ENCODE results near the gene RNF150.

The RNF150 gene

GRCh38 chr4:141021397-141022110 is 111.7 kb downstream of the RNF150 start:
- no peak for DNase-seq

- DNase-seq: no peak
Observed at GRCh38 chr4:141020801-141021261, 112.4 kb downstream of the RNF150 start.

GRCh38 chr4:141019768-141020167 is 113.5 kb downstream of the RNF150 start:
- DNase-seq: no peak

- no peak for DNase-seq
Observed at GRCh38 chr4:141016117-141016798, 117.0 kb downstream of the RNF150 start.

- no peak for DNase-seq
Observed at GRCh38 chr4:141013899-141014298, 119.4 kb downstream of the RNF150 start.

GRCh38 chr4:141011901-141012315 is 121.4 kb downstream of the RNF150 start:
- no peak for DNase-seq

GRCh38 chr4:141009931-141010330 is 123.3 kb downstream of the RNF150 start:
- no peak for DNase-seq

- no peak for DNase-seq
Observed at GRCh38 chr4:141009129-141009528, 124.1 kb downstream of the RNF150 start.

- DNase-seq: no peak
Observed at GRCh38 chr4:141006242-141006802, 126.9 kb downstream of the RNF150 start.

- no peak for DNase-seq
Observed at GRCh38 chr4:141004823-141005222, 128.4 kb downstream of the RNF150 start.

GRCh38 chr4:141003193-141003592 is 130.1 kb downstream of the RNF150 start:
- DNase-seq: no peak

- no peak for DNase-seq
Observed at GRCh38 chr4:141002323-141002805, 130.9 kb downstream of the RNF150 start.

GRCh38 chr4:140996766-140997165 is 136.5 kb downstream of the RNF150 start:
- no peak for DNase-seq

GRCh38 chr4:140995058-140995457 is 138.2 kb downstream of the RNF150 start:
- no peak for DNase-seq

GRCh38 chr4:140994015-140994414 is 139.3 kb downstream of the RNF150 start:
- no peak for DNase-seq

GRCh38 chr4:140993370-140993769 is 139.9 kb downstream of the RNF150 start:
- DNase-seq: no peak

GRCh38 chr4:140989944-140990343 is 143.3 kb downstream of the RNF150 start:
- no peak for DNase-seq

GRCh38 chr4:140986045-140986444 is 147.2 kb downstream of the RNF150 start:
- DNase-seq: no peak

- DNase-seq: no peak
Observed at GRCh38 chr4:140982613-140983340, 150.5 kb downstream of the RNF150 start.

- no peak for DNase-seq
Observed at GRCh38 chr4:140980426-140981200, 152.7 kb downstream of the RNF150 start.

- DNase-seq: no peak
Observed at GRCh38 chr4:140976768-140977167, 156.5 kb downstream of the RNF150 start.

- DNase-seq: no peak
Observed at GRCh38 chr4:140971077-140971792, 162.0 kb downstream of the RNF150 start.

Measured in activated CD4-positive, CD25-positive, alpha-beta regulatory T cell (primary cell).